Type B pancreatic cell (in vitro differentiated cells): ENCODE results near the gene P2RX1. TPM values are rescaled to one million over a fixed set of nuclear protein-coding genes. Genes with fewer than 3 reads are reported as not detected.

Experiments
- DNase-seq: peaks from one replicate; pipeline ENCODE4 v3.0.0; 2021; ENCODE audit warnings: mixed read lengths; ENCODE audit not compliant: unreplicated experiment; ENCODE audit errors: extremely low spot score
- H3K27ac Mint-ChIP-seq: 2 replicates; pipeline ENCODE4 v1.8.0; 2021; ENCODE audit warnings: mild to moderate bottlenecking, mixed read lengths
- H3K27me3 Mint-ChIP-seq: 2 replicates; pipeline ENCODE4 v1.8.0; 2021; ENCODE audit warnings: mixed read lengths
- H3K36me3 Mint-ChIP-seq: 2 replicates; pipeline ENCODE4 v1.8.0; 2021; ENCODE audit warnings: mixed read lengths
- H3K4me1 Mint-ChIP-seq: one replicate; pipeline ENCODE4 v1.8.0; 2021; ENCODE audit warnings: mixed read lengths; ENCODE audit not compliant: unreplicated experiment
- H3K4me3 Mint-ChIP-seq: 2 replicates; pipeline ENCODE4 v1.8.0; 2021; ENCODE audit warnings: mild to moderate bottlenecking, mixed read lengths
- H3K9me3 Mint-ChIP-seq: 2 replicates; pipeline ENCODE4 v1.8.0; 2021; ENCODE audit warnings: mixed read lengths
- CTCF ChIP-seq: fragments of 200-600 bp; sonication (generic); conservative IDR thresholded peaks from 2 replicates; pipeline ENCODE4 v1.5.0; 2021; ENCODE audit warnings: antibody characterized with exemption, mild to moderate bottlenecking
- total RNA-seq: library from RNA; stranded (reverse); gene quantifications from 2 replicates; pipeline ENCODE4 v1.2.1, GENCODE V29; 2021; ENCODE audit warnings: low replicate concordance

Gene P2RX1
- total RNA-seq, 1 donor from 2014 or later: not detected

GRCh38 chr17:3954086-3954485 lies 37.8 kb upstream of the P2RX1 start:
- H3K9me3 Mint-ChIP-seq: no peaks in the 10 kb centered on the region
- no peak overlapping the region for H3K4me3 Mint-ChIP-seq
- no peak for DNase-seq
- H3K27ac Mint-ChIP-seq: no peak overlapping the region
- H3K36me3 Mint-ChIP-seq: no peaks in the 10 kb centered on the region
- no peak for TF ChIP-seq CTCF
- H3K27me3 Mint-ChIP-seq: peaks cover 3% of the 10 kb centered on the region
- peaks cover 12% of the 10 kb centered on the region for H3K4me1 Mint-ChIP-seq

GRCh38 chr17:3953542-3953941 lies 37.3 kb upstream of the P2RX1 start:
- peaks cover 10% of the 10 kb centered on the region for H3K4me1 Mint-ChIP-seq
- no peaks in the 10 kb centered on the region for H3K9me3 Mint-ChIP-seq
- DNase-seq: no peak
- no peaks in the 10 kb centered on the region for H3K36me3 Mint-ChIP-seq
- H3K27me3 Mint-ChIP-seq: peaks cover 3% of the 10 kb centered on the region
- no peak overlapping the region for H3K27ac Mint-ChIP-seq
- TF ChIP-seq CTCF: no peak
- no peak overlapping the region for H3K4me3 Mint-ChIP-seq

- Mint-ChIP-seq H3K9me3 (no peaks in the 10 kb centered on the region), H3K4me1 (peaks cover 10% of the 10 kb centered on the region), H3K36me3 (no peaks in the 10 kb centered on the region), H3K27ac (no peak overlapping the region), H3K27me3 (peaks cover 3% of the 10 kb centered on the region), H3K4me3 (no peak overlapping the region)
- no peak for DNase-seq
- TF ChIP-seq CTCF: no peak
These were observed 35.9 kb upstream of the P2RX1 start for GRCh38 chr17:3952186-3952585.

GRCh38 chr17:3951420-3951819 lies 35.2 kb upstream of the P2RX1 start:
- H3K27ac Mint-ChIP-seq: no peak overlapping the region
- no peaks in the 10 kb centered on the region for H3K27me3 Mint-ChIP-seq
- no peak for DNase-seq
- H3K4me3 Mint-ChIP-seq: no peak overlapping the region
- H3K9me3 Mint-ChIP-seq: no peaks in the 10 kb centered on the region
- H3K36me3 Mint-ChIP-seq: no peaks in the 10 kb centered on the region
- no peak for TF ChIP-seq CTCF
- H3K4me1 Mint-ChIP-seq: peaks cover 4% of the 10 kb centered on the region

GRCh38 chr17:3951003-3951402 lies 34.7 kb upstream of the P2RX1 start:
- DNase-seq: no peak
- Mint-ChIP-seq H3K9me3 (no peaks in the 10 kb centered on the region), H3K27ac (no peak overlapping the region), H3K4me1 (no peaks in the 10 kb centered on the region), H3K27me3 (no peaks in the 10 kb centered on the region), H3K4me3 (no peak overlapping the region), H3K36me3 (no peaks in the 10 kb centered on the region)
- no peak for TF ChIP-seq CTCF

GRCh38 chr17:3950584-3950983 lies 34.3 kb upstream of the P2RX1 start:
- no peak overlapping the region for H3K4me3 Mint-ChIP-seq
- no peak overlapping the region for H3K27ac Mint-ChIP-seq
- no peaks in the 10 kb centered on the region for H3K27me3 Mint-ChIP-seq
- TF ChIP-seq CTCF: no peak
- H3K9me3 Mint-ChIP-seq: no peaks in the 10 kb centered on the region
- H3K36me3 Mint-ChIP-seq: no peaks in the 10 kb centered on the region
- DNase-seq: no peak
- H3K4me1 Mint-ChIP-seq: no peaks in the 10 kb centered on the region
